ENCODE data around the gene MAST3.

Gene MAST3

GRCh38 chr19:18122424-18122823 lies 24.8 kb downstream of the MAST3 start:
- no peak for TF ChIP-seq USF1 (IDR thresholded peaks at IDR 0.05)
- no peak for TF ChIP-seq REST (IDR thresholded peaks at IDR 0.05; ENCODE audit: low read depth)
- TF ChIP-seq TEAD4 (IDR thresholded peaks at IDR 0.05), result no peak
- no peak for TF ChIP-seq FOXM1 (IDR thresholded peaks at IDR 0.05; ENCODE audit: borderline replicate concordance, low read depth)

GRCh38 chr19:18122860-18123795 lies 25.6 kb downstream of the MAST3 start:
- TF ChIP-seq TAF1 (IDR thresholded peaks at IDR 0.05; ENCODE audit: low read depth) (no peak), FOXM1 (IDR thresholded peaks at IDR 0.05; ENCODE audit: borderline replicate concordance, low read depth) (no peak), TCF12 (IDR thresholded peaks at IDR 0.05; ENCODE audit: low read depth) (no peak)

GRCh38 chr19:18123819-18124218 lies 26.2 kb downstream of the MAST3 start:
- TF ChIP-seq YY1 (IDR thresholded peaks at IDR 0.05; ENCODE audit: low read depth) (no peak), CREB1 (IDR thresholded peaks at IDR 0.05; ENCODE audit: low read depth) (no peak), FOXM1 (IDR thresholded peaks at IDR 0.05; ENCODE audit: borderline replicate concordance, low read depth) (no peak), RAD21 (IDR thresholded peaks at IDR 0.05; ENCODE audit: low read depth) (no peak), TAF1 (IDR thresholded peaks at IDR 0.05; ENCODE audit: low read depth) (no peak), ZBTB7A (IDR thresholded peaks at IDR 0.05; ENCODE audit: low read depth) (no peak), TEAD4 (IDR thresholded peaks at IDR 0.05) (no peak), MAX (IDR thresholded peaks at IDR 0.05) (no peak), TCF12 (IDR thresholded peaks at IDR 0.05; ENCODE audit: low read depth) (no peak), NFIC (IDR thresholded peaks at IDR 0.05) (no peak), EP300 (IDR thresholded peaks at IDR 0.05; ENCODE audit: borderline replicate concordance) (no peak), EGR1 (IDR thresholded peaks at IDR 0.05) (no peak), CEBPB (IDR thresholded peaks at IDR 0.05) (no peak), USF1 (IDR thresholded peaks at IDR 0.05) (no peak), REST (IDR thresholded peaks at IDR 0.05; ENCODE audit: low read depth) (no peak)

GRCh38 chr19:18126097-18126496 lies 28.5 kb downstream of the MAST3 start:
- no peak for TF ChIP-seq TEAD4 (IDR thresholded peaks at IDR 0.05)
- no peak for TF ChIP-seq YY1 (IDR thresholded peaks at IDR 0.05; ENCODE audit: low read depth)

GRCh38 chr19:18128044-18128443 lies 30.5 kb downstream of the MAST3 start:
- TF ChIP-seq YY1 (IDR thresholded peaks at IDR 0.05; ENCODE audit: low read depth), result no peak
- TF ChIP-seq REST (IDR thresholded peaks at IDR 0.05; ENCODE audit: low read depth), result no peak
- TF ChIP-seq EP300 (IDR thresholded peaks at IDR 0.05; ENCODE audit: borderline replicate concordance), result no peak
- no peak for TF ChIP-seq TCF12 (IDR thresholded peaks at IDR 0.05; ENCODE audit: low read depth)
- TF ChIP-seq NFIC (IDR thresholded peaks at IDR 0.05), result no peak
- no peak for TF ChIP-seq CREB1 (IDR thresholded peaks at IDR 0.05; ENCODE audit: low read depth)
